ENCODE results near the gene CTNNA2. TPM values are rescaled to one million over a fixed set of nuclear protein-coding genes. Genes with fewer than 3 reads are reported as not detected.

Gene CTNNA2
- total RNA-seq, 5 donors from 2014 or later (not counting 1 experiment from before 2014, with no cell fraction given): not detected

GRCh38 chr2:79860228-79861058 lies 347.6 kb downstream of the CTNNA2 start:
- H3K27ac Mint-ChIP-seq: no peak overlapping the region
- H3K4me3 ChIP-seq (ENCODE audit: control insufficient read depth in 1 of 2, extremely low read depth in 1 of 2, low read length in 1 of 2): no peak overlapping the region
- H3K36me3 Mint-ChIP-seq: no peaks in the 10 kb centered on the region
- H3K36me3 ChIP-seq (ENCODE audit: control insufficient read depth in 2 of 2, extremely low read depth in 1 of 2, insufficient read depth in 1 of 2, low read length in 1 of 2): no peaks in the 10 kb centered on the region
- H3K9me3 ChIP-seq: no peaks in the 10 kb centered on the region
- no peak overlapping the region for H3K27ac ChIP-seq (ENCODE audit: low read length)
- no peaks in the 10 kb centered on the region for H3K27me3 Mint-ChIP-seq
- ChIA-PET POLR2A (no interaction called here), CTCF (no interaction called here)
- no peak overlapping the region for H3K4me3 Mint-ChIP-seq
- no peaks in the 10 kb centered on the region for H3K4me1 ChIP-seq (ENCODE audit: control insufficient read depth in 1 of 2, extremely low read depth in 1 of 2, insufficient read depth in 2 of 2, low read length in 2 of 2)
- H3K4me1 Mint-ChIP-seq: no peaks in the 10 kb centered on the region
- ATAC-seq (replicated peaks in 1 of 4): no peak
- peaks cover 0 to 5% (median 3%) of the 10 kb centered on the region in 3 donors for H3K9me3 Mint-ChIP-seq
- no peaks in the 10 kb centered on the region for H3K27me3 ChIP-seq (replicated peaks in 1 of 2; ENCODE audit: control insufficient read depth in 2 of 2, extremely low read depth in 1 of 2, insufficient read depth in 2 of 2, low read length in 1 of 2)
- DNase-seq: no peak
- no CpG with 5 or more reads among the region's 10 CpGs for WGBS (ENCODE audit: insufficient coverage)

- Mint-ChIP-seq H3K27ac (no peak overlapping the region), H3K36me3 (no peaks in the 10 kb centered on the region), H3K27me3 (no peaks in the 10 kb centered on the region), H3K4me1 (no peaks in the 10 kb centered on the region), H3K9me3 (peaks cover 0 to 5% (median 3%) of the 10 kb centered on the region in 3 donors), H3K4me3 (no peak overlapping the region)
- WGBS (ENCODE audit: insufficient coverage): no CpG with 5 or more reads among the region's 1 CpG
- CTCF ChIA-PET: no interaction called here
- Histone ChIP-seq H3K4me1 (ENCODE audit: control insufficient read depth in 1 of 2, extremely low read depth in 1 of 2, insufficient read depth in 2 of 2, low read length in 2 of 2) (no peaks in the 10 kb centered on the region), H3K9me3 (no peaks in the 10 kb centered on the region), H3K27me3 (replicated peaks in 1 of 2; ENCODE audit: control insufficient read depth in 2 of 2, extremely low read depth in 1 of 2, insufficient read depth in 2 of 2, low read length in 1 of 2) (no peaks in the 10 kb centered on the region), H3K36me3 (ENCODE audit: control insufficient read depth in 2 of 2, extremely low read depth in 1 of 2, insufficient read depth in 1 of 2, low read length in 1 of 2) (no peaks in the 10 kb centered on the region), H3K27ac (ENCODE audit: low read length) (no peak overlapping the region), H3K4me3 (ENCODE audit: control insufficient read depth in 1 of 2, extremely low read depth in 1 of 2, low read length in 1 of 2) (no peak overlapping the region)
- POLR2A ChIA-PET: no interaction called here
- DNase-seq (no peak), ATAC-seq (replicated peaks in 1 of 4) (no peak)
Measured at GRCh38 chr2:79861059-79861374, 348.2 kb downstream of the CTNNA2 start.

GRCh38 chr2:79862756-79863155 lies 349.9 kb downstream of the CTNNA2 start:
- POLR2A ChIA-PET: no interaction called here
- Mint-ChIP-seq H3K27me3 (no peaks in the 10 kb centered on the region), H3K27ac (no peak overlapping the region), H3K36me3 (no peaks in the 10 kb centered on the region), H3K4me1 (no peaks in the 10 kb centered on the region), H3K9me3 (peaks cover 0 to 3% (median 0%) of the 10 kb centered on the region in 3 donors), H3K4me3 (no peak overlapping the region)
- H3K9me3 ChIP-seq: no peaks in the 10 kb centered on the region
- CTCF ChIA-PET: no interaction called here
- no peaks in the 10 kb centered on the region for H3K4me1 ChIP-seq (ENCODE audit: control insufficient read depth in 1 of 2, extremely low read depth in 1 of 2, insufficient read depth in 2 of 2, low read length in 2 of 2)
- no peak overlapping the region for H3K27ac ChIP-seq (ENCODE audit: low read length)
- ATAC-seq (replicated peaks in 1 of 4) (no peak), DNase-seq (no peak)
- H3K27me3 ChIP-seq (replicated peaks in 1 of 2; ENCODE audit: control insufficient read depth in 2 of 2, extremely low read depth in 1 of 2, insufficient read depth in 2 of 2, low read length in 1 of 2): no peaks in the 10 kb centered on the region
- WGBS (ENCODE audit: insufficient coverage): no CpG with 5 or more reads among the region's 1 CpG
- H3K36me3 ChIP-seq (ENCODE audit: control insufficient read depth in 2 of 2, extremely low read depth in 1 of 2, insufficient read depth in 1 of 2, low read length in 1 of 2): no peaks in the 10 kb centered on the region
- H3K4me3 ChIP-seq (ENCODE audit: control insufficient read depth in 1 of 2, extremely low read depth in 1 of 2, low read length in 1 of 2): no peak overlapping the region

GRCh38 chr2:79872656-79873055 lies 359.8 kb downstream of the CTNNA2 start:
- H3K4me3 ChIP-seq (ENCODE audit: control insufficient read depth in 1 of 2, extremely low read depth in 1 of 2, low read length in 1 of 2): no peak overlapping the region
- no peak overlapping the region for H3K4me3 Mint-ChIP-seq
- no peaks in the 10 kb centered on the region for H3K27me3 Mint-ChIP-seq
- H3K27ac ChIP-seq (ENCODE audit: low read length): no peak overlapping the region
- no peaks in the 10 kb centered on the region for H3K4me1 ChIP-seq (ENCODE audit: control insufficient read depth in 1 of 2, extremely low read depth in 1 of 2, insufficient read depth in 2 of 2, low read length in 2 of 2)
- ChIA-PET CTCF (no interaction called here), POLR2A (no interaction called here)
- no peaks in the 10 kb centered on the region for H3K36me3 ChIP-seq (ENCODE audit: control insufficient read depth in 2 of 2, extremely low read depth in 1 of 2, insufficient read depth in 1 of 2, low read length in 1 of 2)
- no peaks in the 10 kb centered on the region for H3K36me3 Mint-ChIP-seq
- ATAC-seq (replicated peaks in 1 of 4) (no peak), DNase-seq (no peak)
- H3K27me3 ChIP-seq (replicated peaks in 1 of 2; ENCODE audit: control insufficient read depth in 2 of 2, extremely low read depth in 1 of 2, insufficient read depth in 2 of 2, low read length in 1 of 2): no peaks in the 10 kb centered on the region
- H3K4me1 Mint-ChIP-seq: no peaks in the 10 kb centered on the region
- no peak overlapping the region for H3K27ac Mint-ChIP-seq
- H3K9me3 ChIP-seq: no peaks in the 10 kb centered on the region
- no CpG with 5 or more reads among the region's 2 CpGs for WGBS (ENCODE audit: insufficient coverage)
- H3K9me3 Mint-ChIP-seq: peaks cover 0 to 6% (median 0%) of the 10 kb centered on the region in 3 donors

- Mint-ChIP-seq H3K27ac (no peak overlapping the region), H3K27me3 (no peaks in the 10 kb centered on the region), H3K4me1 (no peaks in the 10 kb centered on the region), H3K9me3 (peaks cover 0 to 6% (median 2%) of the 10 kb centered on the region in 3 donors), H3K4me3 (no peak overlapping the region), H3K36me3 (no peaks in the 10 kb centered on the region)
- Histone ChIP-seq H3K9me3 (no peaks in the 10 kb centered on the region), H3K4me1 (ENCODE audit: control insufficient read depth in 1 of 2, extremely low read depth in 1 of 2, insufficient read depth in 2 of 2, low read length in 2 of 2) (no peaks in the 10 kb centered on the region), H3K36me3 (ENCODE audit: control insufficient read depth in 2 of 2, extremely low read depth in 1 of 2, insufficient read depth in 1 of 2, low read length in 1 of 2) (no peaks in the 10 kb centered on the region), H3K27me3 (replicated peaks in 1 of 2; ENCODE audit: control insufficient read depth in 2 of 2, extremely low read depth in 1 of 2, insufficient read depth in 2 of 2, low read length in 1 of 2) (no peaks in the 10 kb centered on the region), H3K27ac (ENCODE audit: low read length) (no peak overlapping the region), H3K4me3 (ENCODE audit: control insufficient read depth in 1 of 2, extremely low read depth in 1 of 2, low read length in 1 of 2) (no peak overlapping the region)
- ChIA-PET CTCF (no interaction called here), POLR2A (no interaction called here)
- no peak for ATAC-seq (replicated peaks in 1 of 4)
- DNase-seq: no peak
- WGBS (ENCODE audit: insufficient coverage): 87% methylated on average over 13 of the region's 18 CpGs
Measured at GRCh38 chr2:79874015-79874414, 361.2 kb downstream of the CTNNA2 start.

- no peaks in the 10 kb centered on the region for H3K4me1 ChIP-seq (ENCODE audit: control insufficient read depth in 1 of 2, extremely low read depth in 1 of 2, insufficient read depth in 2 of 2, low read length in 2 of 2)
- Mint-ChIP-seq H3K27ac (no peak overlapping the region), H3K9me3 (peaks cover 0 to 6% (median 2%) of the 10 kb centered on the region in 3 donors), H3K4me1 (no peaks in the 10 kb centered on the region), H3K27me3 (no peaks in the 10 kb centered on the region), H3K4me3 (no peak overlapping the region), H3K36me3 (no peaks in the 10 kb centered on the region)
- ATAC-seq (replicated peaks in 1 of 4): no peak
- ChIA-PET CTCF (no interaction called here), POLR2A (no interaction called here)
- WGBS (ENCODE audit: insufficient coverage): no CpG with 5 or more reads among the region's 3 CpGs
- H3K4me3 ChIP-seq (ENCODE audit: control insufficient read depth in 1 of 2, extremely low read depth in 1 of 2, low read length in 1 of 2): no peak overlapping the region
- H3K27me3 ChIP-seq (replicated peaks in 1 of 2; ENCODE audit: control insufficient read depth in 2 of 2, extremely low read depth in 1 of 2, insufficient read depth in 2 of 2, low read length in 1 of 2): no peaks in the 10 kb centered on the region
- DNase-seq: no peak
- H3K27ac ChIP-seq (ENCODE audit: low read length): no peak overlapping the region
- no peaks in the 10 kb centered on the region for H3K9me3 ChIP-seq
- H3K36me3 ChIP-seq (ENCODE audit: control insufficient read depth in 2 of 2, extremely low read depth in 1 of 2, insufficient read depth in 1 of 2, low read length in 1 of 2): no peaks in the 10 kb centered on the region
Measured at GRCh38 chr2:79876430-79876829, 363.6 kb downstream of the CTNNA2 start.

- H3K27me3 Mint-ChIP-seq: peaks cover 0 to 11% of the 10 kb centered on the region in 2 donors
- H3K4me3 ChIP-seq (ENCODE audit: control insufficient read depth in 1 of 2, extremely low read depth in 1 of 2, low read length in 1 of 2): no peak overlapping the region
- CTCF ChIA-PET: no interaction called here
- no peaks in the 10 kb centered on the region for H3K4me1 ChIP-seq (ENCODE audit: control insufficient read depth in 1 of 2, extremely low read depth in 1 of 2, insufficient read depth in 2 of 2, low read length in 2 of 2)
- H3K4me3 Mint-ChIP-seq: no peak overlapping the region
- DNase-seq (no peak), ATAC-seq (replicated peaks in 1 of 4) (no peak)
- no peak overlapping the region for H3K27ac Mint-ChIP-seq
- H3K27me3 ChIP-seq (replicated peaks in 1 of 2; ENCODE audit: control insufficient read depth in 2 of 2, extremely low read depth in 1 of 2, insufficient read depth in 2 of 2, low read length in 1 of 2): peaks cover 0 to 4% of the 10 kb centered on the region in 2 experiments
- no peaks in the 10 kb centered on the region for H3K4me1 Mint-ChIP-seq
- no peaks in the 10 kb centered on the region for H3K36me3 ChIP-seq (ENCODE audit: control insufficient read depth in 2 of 2, extremely low read depth in 1 of 2, insufficient read depth in 1 of 2, low read length in 1 of 2)
- H3K9me3 Mint-ChIP-seq: peaks cover 0 to 2% (median 0%) of the 10 kb centered on the region in 3 donors
- no peaks in the 10 kb centered on the region for H3K36me3 Mint-ChIP-seq
- H3K9me3 ChIP-seq: no peaks in the 10 kb centered on the region
- H3K27ac ChIP-seq (ENCODE audit: low read length): no peak overlapping the region
- POLR2A ChIA-PET: no interaction called here
- 71% methylated on average over 6 of the region's 6 CpGs for WGBS (ENCODE audit: insufficient coverage)
Measured at GRCh38 chr2:79882548-79882947, 369.7 kb downstream of the CTNNA2 start.
